GM18867 (cell line): ENCODE data around the gene BIRC3.

ENCODE experiments used
- ATAC-seq: cut with Tn5 transposase; IDR thresholded peaks from one replicate; pipeline ENCODE4 v1.9.1; 2021; ENCODE audit warnings: mild to moderate bottlenecking, moderate library complexity; ENCODE audit not compliant: unreplicated experiment

Gene BIRC3

GRCh38 chr11:102317099-102317767, at the start of gene BIRC3:
BIRC3 (plus strand) TSS chr11:102317484; CDS start chr11:102324510, 7,026 bp downstream.
- peak; percentile 85 for ATAC-seq

- ATAC-seq, result no peak
Measured at GRCh38 chr11:102267609-102268008, 49.7 kb upstream of the BIRC3 start.

GRCh38 chr11:102268083-102268984, 49.0 kb upstream of the BIRC3 start:
- peak; percentile 99 for ATAC-seq

GRCh38 chr11:102268985-102269470, 48.3 kb upstream of the BIRC3 start:
- ATAC-seq, result no peak

- ATAC-seq, result no peak
Measured at GRCh38 chr11:102269927-102270326, 47.4 kb upstream of the BIRC3 start.

GRCh38 chr11:102272047-102272824, 45.0 kb upstream of the BIRC3 start:
- ATAC-seq, result no peak

GRCh38 chr11:102274628-102275027, 42.7 kb upstream of the BIRC3 start:
- no peak for ATAC-seq

- no peak for ATAC-seq
Measured at GRCh38 chr11:102276362-102276761, 40.9 kb upstream of the BIRC3 start.

GRCh38 chr11:102276783-102277182, 40.5 kb upstream of the BIRC3 start:
- ATAC-seq, result no peak

GRCh38 chr11:102279641-102280170, 37.6 kb upstream of the BIRC3 start:
- peak; percentile 100 for ATAC-seq

GRCh38 chr11:102280245-102280833, 36.9 kb upstream of the BIRC3 start:
- ATAC-seq, result no peak

- no peak for ATAC-seq
Measured at GRCh38 chr11:102283116-102283485, 34.2 kb upstream of the BIRC3 start.

- no peak for ATAC-seq
Measured at GRCh38 chr11:102284008-102284407, 33.3 kb upstream of the BIRC3 start.

- no peak for ATAC-seq
Measured at GRCh38 chr11:102286292-102286691, 31.0 kb upstream of the BIRC3 start.

- ATAC-seq, result peak; percentile 91
Measured at GRCh38 chr11:102287964-102288724, 29.1 kb upstream of the BIRC3 start.

GRCh38 chr11:102288725-102289083, 28.6 kb upstream of the BIRC3 start:
- no peak for ATAC-seq

GRCh38 chr11:102289592-102289991, 27.7 kb upstream of the BIRC3 start:
- ATAC-seq, result no peak

- ATAC-seq, result no peak
Measured at GRCh38 chr11:102291831-102292230, 25.5 kb upstream of the BIRC3 start.

- ATAC-seq, result no peak
Measured at GRCh38 chr11:102292933-102293332, 24.4 kb upstream of the BIRC3 start.
